NCI-H526 treated with DMSO at 0.1 percent for 48 hours (cell line): Measurements from ENCODE around the gene COA8.

ENCODE experiments used
- DNase-seq: peaks from one replicate; lab custom pipeline; 2025; lab: John Stamatoyannopoulos, UW

Gene COA8

DNA sequence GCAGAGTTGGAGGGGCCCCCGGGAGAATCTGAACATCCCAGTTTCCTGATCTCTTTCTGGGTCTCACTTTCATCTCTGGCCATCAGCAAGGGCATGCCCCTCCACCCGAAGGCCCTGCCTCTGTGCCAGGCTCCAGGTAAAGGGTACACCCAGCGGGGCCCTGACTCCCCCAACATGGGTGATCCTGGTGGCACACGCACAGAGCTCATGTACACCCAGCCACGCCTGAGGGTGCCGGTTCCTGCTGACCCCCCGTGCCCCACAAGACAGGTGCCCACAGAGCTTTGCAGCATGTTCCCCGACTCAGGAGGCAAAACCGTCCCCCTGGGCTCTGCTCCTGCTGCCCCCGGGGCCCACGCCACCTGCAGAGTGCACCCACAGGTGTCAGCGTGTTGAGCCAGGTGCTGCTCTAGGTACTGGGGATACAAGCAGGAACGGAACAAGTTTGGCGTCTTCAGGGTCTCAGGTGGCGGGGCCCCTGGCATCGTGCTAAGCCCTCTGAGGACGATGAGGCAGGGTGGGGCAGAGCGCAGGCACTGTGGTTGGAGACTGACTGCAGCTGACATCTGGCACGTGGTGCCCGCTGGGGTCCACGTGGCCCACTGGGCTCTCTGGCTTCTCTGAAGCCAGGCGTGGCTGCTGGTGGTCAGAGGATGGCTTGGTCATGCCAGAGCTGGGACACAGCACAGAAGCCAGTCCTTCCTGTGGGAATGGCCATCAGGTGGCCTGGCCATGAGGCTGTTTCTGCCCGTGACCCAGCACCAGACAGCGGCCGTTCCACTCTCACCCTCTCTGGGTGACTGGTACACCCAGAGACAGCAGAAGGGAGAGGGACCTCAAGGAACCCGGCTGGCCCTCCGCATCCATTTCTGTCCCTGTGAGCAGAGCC is 14.1 kb upstream of the COA8 start:
- no peak for DNase-seq

DNA sequence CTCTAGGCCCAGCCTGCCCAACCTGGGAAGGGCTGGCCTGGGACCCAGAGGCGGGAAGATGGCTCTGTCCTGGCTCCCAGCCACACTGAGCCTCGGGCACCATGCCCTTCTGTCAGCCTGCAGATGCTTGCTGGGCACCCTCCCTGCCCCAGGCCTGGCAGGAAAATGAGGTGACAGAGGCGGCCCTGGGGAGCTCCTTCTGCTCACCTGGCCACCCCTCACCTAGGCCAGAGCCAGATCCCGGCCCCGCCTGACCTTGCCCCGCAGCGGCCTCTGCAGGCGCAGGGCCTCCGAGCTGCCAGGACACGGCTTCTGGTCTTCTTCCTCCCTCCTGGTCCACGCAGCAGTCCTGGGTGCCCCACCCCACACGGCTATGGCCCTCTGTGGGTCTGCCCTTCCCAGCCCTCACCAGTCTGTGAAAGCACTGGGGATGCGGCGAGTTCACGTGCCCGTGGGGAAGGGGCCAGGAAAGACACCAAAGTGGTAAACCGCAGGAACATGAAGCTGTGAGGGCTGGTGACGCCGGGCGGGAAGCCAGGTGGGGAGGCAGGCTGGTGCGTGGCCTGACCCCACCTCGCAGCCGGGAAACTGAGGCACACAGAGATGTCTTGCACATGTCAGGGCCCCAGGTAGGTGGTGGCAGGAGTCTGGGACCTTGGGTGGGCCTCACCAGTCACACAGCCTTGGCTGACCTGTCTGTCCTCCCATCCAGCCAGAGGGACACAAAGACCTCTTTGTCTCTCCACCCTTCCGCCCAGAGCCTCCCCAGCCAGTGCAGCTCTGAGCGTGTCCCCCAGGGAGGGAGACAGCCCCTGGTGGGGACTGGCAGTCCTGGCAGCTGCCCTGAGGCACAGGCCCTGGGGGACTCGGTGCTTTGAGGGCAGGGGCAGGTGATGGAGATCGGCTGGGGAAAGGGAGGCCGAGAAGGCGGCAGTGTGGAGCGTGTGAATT is 13.1 kb upstream of the COA8 start:
- peak; percentile 63 for DNase-seq

DNA sequence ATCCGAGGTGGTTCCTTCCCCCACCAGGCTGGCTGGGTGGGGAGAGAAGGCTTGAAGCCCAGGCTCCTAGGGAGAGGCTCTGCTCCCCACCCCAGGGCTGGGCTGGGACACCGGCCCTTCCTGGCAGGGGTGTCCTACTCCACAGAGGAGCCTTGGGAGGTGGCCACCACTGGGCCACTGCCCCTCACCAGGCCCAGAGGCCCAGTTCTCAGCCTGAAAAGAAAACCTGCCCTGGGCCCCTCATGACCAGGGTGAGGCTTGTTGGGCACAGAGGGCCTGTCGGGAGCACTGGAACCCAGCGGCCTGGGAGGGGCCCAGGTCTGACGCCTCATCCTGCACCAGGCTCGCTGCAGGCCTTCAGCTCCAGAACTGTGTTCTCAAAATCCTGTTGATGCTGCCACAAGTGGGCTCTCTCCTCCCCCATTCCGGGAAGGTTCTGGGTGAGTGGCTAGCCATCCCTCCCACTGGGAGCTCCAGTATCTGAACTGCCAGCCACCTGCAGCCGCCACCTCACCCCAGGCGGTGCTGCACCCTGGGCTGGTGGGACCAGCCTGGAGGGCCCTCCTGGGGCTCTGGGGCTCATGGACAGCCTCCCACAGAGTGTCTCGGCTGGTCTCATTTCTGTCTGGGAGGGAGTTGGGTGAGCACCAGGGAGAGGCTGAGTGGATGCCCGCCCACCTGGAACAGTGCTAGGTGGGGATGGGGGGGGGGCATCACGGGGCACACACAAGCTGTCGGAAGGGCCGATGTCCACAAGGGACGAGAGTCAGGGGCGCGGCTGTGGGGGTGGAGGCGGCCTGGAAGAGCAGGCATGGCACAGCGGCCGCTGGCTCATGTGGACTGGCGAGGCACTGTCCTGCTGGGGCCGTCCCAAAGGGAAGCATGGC is 12.1 kb upstream of the COA8 start:
- DNase-seq = peak; percentile 41

DNA sequence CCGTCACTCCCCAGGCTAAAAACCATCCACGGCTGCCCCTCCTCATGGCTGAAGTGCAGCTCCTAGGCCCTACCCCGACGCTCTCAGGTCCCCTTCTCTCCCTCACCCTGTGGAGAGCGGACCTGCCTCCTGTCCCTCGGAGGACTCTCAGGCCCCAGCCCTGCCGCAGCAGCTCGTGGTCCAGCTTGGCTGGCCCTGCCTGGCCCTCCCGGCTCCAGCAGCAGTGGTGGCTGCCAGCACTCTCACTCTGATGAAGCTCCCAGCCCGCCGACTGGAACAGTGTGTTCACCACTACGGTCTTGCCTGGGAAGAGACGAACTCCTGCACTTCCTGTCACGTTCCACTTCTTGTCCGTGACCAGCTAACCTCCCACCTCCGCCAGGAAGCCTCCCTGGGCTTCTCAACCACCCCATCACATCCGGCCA is 11.4 kb upstream of the COA8 start:
- no peak for DNase-seq

DNA sequence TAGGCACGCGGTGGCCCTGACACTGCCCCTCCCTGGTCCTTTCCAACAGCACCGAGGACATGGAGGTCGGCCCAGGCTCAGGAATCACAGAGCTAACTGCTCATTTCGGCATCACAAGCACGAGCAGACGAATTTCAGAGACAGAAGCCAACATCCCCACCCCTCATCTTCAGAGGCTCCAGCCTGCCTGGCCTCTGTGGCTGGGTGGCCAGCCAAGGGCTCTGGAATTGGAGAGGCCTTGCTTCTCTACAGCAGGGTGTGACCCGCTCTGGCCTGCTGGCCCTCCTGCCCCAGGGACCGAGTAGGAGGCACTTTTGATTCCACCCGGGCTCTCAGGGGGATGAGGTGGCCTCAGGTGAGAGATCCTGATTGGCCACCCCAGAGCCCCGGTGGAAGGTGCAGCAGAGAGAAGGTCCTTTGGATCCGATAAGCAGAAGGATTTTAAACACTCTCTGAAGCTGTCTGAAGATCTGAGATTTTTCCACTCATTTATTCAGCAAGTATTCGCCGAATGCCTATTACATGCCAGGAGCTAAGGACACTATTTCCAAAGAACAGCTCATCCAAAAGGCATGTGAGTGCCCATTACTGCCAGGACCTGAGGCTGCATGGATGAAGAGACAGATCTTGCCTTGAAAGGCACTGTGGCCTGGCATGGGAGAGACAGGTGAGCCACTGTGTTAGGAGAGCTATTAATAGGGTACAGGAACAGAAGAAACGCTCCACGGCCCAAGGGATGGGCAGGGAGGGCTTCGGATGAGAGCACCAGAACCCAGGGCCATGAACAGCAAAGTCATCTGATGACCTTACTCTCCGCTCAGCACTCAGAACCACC is 10.5 kb upstream of the COA8 start:
- no peak for DNase-seq

DNA sequence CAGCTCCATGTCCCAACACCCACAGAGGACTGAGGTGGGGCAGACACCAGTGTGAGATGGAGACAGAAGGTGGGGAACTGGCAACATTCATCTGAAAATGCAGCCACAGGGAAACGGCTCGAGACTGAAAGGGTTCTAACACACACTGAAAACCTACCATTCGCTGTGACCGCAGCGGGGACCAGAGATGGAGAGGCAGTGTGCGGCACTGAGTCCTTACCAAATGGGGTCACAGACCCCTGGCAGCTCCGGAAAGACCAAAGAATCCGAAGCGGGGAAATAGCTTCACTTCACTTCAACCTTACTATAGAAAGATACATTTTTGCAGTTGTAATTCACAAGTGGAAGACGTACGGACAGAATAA is 9.9 kb upstream of the COA8 start:
- no peak for DNase-seq

DNA sequence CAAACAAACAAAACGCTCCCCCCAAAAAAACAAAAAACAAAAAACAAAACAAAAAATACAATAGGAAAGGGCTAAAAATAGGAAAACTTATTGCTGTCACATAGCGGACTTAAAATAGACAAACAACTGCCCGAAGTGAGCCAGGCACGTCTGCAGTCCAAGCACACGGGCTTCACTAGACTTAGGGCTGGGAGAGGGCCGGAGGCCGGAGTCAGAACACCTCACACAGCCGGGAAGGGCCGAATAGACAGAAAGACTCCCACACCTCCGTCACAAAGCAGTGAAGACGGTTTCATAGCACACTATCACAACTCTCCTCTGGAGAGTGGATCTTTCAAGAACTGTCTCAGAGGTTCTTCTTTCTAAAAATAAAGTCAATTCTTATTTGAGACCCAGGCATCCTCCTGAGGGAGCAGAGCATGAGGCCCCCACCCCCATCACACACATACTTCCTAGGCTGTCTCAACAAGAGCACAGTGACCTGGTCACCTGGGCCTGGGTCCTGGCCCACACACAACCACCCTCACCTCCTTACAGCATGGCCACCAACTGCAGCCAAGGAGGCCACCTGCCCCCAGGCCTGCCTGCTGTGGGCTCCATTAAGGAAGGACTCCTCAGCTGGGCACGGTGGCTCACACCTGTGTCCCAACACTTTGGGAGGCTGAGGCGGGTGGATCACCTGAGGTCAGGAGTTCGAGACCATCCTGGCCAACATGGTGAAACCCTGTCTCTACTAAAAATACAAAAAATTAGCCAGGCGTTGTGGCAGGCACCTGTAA is 7.0 kb upstream of the COA8 start:
- DNase-seq = no peak

DNA sequence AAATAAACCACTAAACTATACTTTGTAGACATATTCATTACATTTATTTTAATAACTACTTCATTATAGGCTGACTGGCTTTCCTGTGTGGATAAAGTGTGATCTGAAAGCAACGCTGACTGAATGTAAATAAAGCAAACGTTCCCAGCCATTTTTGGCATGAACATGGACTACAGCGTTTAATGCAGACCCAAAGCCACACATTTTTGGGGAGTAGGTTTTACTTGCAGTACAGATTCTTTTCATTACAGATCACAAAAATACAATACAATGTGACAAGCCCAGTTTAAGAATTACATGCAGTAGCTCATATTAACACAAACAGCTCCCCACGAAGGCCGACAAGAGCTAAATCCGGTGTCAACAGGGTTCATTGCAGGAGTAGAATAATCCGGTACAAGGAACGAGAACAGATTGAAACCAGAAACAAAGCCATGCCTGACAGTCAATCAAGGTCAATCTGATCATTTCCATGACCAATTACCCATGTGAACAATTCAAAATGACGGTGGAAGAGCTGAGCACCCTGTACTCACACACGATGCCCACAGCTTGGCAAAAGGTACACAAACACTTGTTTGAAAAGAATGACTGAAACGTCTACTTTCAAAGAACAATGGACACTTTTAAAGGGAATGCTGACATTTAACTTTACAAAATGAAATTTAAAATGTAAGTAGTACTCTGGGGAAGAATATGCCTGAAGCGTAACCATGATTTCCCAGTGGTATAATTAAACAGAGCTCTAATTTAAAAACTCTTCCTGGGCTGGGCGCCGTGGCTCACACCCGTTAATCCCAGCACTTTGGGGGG is 5.6 kb upstream of the COA8 start:
- DNase-seq = no peak

DNA sequence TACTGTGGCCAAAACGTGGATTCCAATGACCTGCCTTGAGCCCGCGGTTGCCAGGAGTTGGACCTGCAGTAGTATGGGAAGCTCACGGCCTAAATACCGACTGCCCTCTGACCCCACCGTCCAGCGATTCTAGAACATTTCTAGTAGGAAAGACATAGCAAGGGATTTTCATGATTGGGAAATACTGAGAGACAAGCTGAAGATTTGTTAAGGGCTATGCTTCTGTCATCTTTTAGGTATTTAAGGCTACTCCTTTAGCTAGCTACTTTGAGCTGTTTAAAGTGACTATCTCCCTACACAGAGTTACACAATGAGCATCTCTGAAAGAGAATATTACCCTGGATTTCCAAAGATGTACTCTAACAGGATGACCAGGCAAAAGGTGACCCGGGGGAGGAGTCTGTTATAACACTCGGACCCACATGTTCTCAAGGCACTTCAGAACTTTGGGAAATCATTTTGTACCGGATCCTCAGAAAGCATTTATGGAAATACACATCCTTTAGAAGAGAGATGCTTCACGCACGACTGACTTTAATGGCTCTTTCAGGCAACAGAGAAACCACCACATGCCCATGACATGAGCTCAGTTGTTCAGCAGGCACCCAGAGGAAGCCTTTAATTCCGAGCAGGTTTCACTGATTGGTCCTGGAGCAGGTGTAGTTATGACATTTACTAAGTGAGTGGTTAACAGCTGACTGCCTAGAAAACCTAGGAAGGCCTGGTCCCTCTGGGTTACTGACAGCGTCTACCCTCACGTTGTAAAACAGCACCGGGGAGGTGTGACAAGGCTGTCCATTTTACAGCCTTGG is 4.5 kb upstream of the COA8 start:
- DNase-seq = peak; percentile 82

DNA sequence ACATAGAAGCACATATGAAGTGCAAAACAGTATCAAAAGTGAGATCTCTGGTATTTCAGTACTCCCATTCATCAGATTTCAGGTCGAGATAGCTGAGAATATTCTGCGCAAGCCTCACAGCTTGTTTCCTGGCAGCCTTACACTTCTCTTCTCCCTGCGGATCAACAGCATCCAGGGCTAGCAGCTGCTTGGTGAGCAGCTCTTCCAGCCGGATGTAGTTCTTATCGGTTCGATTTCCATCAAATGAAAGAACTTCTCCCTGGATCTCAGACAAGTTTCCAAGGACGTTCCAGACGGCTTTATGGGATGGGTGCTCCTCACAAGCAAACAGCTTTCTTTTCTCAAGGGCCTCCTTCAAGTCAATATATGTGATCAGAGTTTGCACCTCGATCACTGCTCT is 3.0 kb upstream of the COA8 start:
- no peak for DNase-seq

DNA sequence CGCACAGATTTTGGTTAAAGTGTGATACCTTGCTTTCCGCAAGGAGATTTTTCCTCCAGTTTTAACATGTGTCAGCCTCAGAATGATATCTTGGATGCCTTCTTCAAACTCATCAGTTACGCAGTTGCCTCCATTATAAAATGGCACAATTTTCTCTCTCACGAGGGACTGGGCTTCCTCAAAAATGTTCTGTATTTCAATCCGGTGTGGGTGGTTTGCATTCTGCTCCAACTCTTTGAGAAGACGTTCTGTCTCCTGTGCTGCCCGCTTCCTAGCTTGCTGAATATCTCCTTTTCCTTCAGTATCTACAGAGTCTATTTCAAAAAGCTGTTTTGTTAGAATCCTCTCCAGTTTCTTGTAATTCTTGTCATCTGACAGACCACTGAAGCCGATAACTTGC is 2.1 kb upstream of the COA8 start:
- no peak for DNase-seq

DNA sequence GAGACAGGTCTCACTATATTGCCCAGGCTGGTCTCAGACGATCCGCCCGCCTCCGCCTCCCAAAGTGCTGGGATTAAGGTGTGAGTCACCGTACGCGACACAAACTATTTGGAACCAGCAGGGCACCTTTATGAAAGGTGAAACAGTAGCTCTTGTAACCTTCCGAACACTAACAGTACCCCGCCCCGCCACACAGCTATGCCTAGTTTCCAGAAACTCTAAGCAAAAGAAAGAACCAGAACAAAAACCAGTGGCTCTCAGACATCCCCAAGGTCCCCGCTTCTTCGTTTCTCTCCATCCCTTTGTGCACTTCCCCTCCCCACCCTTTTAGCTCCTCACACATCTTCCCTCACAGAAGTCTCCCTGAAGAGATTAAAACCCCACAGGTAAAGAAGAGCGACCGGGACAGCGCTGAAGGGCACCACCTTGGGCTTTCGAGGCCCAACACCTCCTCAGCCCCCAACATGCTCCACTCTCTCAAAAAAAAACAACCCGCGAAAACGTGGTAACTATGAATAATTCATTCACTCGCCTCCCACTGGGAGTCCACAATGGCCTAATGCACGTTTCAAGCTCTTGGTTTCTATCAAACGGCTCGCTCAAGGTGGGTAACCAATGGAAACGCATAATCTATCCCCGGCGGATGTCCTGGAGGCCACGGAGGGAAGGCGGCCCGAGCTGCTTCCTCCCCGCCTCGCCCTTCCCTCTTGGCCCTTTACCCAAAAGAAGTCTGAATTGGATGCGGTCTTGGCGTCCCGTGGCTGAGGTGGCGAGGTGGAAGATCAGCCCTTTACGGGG is 1.2 kb upstream of the COA8 start:
- DNase-seq = no peak

DNA sequence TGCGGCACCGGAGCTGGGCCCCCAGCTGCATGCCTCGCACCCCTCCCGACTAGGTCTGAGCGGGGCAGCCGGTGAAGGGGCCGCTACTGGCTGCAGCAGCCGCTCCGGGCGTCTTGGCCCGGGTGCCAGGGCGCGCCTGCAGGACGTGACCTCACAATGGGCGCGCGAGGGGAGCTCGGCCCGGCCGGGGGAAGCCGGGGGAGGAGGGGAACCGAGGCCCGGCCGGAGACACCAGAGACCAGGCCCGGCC is 656 bp upstream of the COA8 start:
- DNase-seq = no peak

DNA sequence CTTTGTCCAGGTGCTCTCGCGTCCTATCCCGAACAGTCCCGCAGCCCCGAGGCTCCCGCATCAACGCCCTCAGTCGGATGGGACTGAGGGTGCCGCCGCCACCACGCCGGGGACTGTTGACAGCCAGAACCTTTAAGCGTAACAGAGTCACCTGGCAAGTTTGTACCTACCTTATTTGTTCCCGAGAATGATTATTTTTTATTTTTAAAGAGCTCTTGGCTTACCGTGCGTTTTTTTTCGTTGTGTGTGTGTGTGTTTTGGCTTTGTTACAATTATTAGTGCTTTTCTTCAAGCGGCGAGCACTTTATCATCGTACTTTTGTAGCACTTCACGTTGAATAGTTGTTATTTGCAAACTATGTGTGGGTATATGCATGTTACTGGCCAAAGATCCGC is 463 bp downstream of the COA8 start:
- DNase-seq = no peak

DNA sequence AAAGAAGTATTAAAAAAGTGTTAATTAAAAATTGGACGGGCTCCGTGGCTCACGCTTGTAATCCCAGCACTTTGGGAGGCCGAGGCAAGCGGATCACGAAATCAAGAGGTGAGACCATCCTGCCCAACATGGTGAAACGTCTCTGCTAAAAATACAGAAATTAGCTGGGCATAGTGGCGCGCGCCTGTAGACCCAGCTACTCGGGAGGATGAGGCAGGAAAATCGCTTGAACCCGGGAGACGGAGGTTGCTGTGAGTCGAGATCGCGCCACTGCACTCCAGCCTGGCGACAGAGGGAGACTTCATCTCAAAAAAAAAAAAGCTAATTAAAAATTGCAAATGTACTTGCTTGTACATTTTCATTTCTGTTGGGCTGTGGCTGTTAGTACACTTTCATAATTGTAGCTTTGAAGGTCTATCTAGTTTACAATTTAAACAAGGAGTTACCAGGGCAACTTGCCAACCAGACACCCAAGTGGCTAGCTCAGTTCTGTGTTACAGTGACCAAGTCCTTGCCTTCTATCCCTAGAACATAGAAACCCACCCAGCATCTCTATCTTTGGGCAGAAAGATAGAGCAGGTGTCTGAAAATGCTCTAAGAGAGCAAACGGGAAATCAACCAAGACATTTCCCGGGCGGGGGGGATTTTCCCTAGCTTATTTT is 1.2 kb downstream of the COA8 start:
- no peak for DNase-seq

DNA sequence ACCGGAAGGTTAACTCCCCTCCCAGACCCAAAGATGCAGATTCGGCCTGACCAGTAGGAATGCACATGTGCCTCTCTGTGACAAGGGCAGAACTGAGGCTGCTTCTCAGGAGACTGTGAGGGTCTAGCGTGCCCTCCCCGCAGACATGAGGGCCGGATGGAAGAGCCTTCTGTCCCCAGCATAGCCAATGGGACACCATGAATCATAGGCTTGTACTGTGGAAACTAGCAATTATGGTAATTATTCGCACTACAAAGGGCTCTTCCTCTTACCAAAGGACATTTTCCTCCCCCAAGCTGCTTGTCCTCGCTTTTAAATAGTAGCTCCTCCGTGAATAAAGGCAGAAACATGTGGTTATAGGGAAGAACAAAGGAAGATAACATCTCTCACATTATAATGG is 6.2 kb downstream of the COA8 start:
- no peak for DNase-seq

DNA sequence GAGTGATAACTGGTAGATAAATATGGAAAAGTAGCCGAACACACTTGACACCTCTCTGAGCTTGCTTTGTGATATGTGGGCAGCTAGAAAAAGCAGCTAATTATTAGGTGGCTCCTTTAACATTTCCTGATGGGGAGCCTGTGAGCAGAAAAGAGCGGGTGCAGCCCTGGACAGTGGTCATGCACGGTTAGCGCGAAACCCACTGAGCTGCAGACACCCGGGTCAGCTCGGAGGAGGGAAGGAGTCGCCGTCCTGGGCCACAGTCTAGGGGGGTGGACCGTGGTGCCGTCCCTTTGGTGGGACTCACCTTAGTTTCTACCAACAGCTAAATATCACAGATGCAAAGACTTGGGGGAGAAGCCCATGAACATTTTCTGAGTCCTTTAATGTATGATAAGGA is 6.6 kb downstream of the COA8 start:
- DNase-seq = no peak

DNA sequence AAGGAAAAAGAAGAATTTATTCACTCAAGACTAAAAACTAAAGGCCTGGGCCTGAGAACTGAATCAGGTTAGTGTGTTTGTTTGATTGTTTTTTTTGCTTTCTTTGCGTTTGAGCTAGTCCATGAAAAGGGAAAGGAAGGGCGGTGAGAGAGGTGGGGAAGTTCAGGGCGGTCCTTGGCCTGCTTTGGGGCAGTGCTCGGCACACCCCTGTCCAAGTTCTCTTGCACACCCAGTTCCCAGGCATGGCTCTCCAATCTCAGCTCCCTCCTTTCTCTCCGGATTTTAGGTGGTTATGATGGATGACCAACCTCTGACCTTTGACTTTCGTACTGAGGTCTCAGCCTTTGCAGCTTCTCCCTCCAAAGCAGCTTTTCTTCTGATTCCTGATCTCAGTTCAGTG is 11.3 kb downstream of the COA8 start:
- no peak for DNase-seq
